HepG2 (cell line): Measurements from ENCODE around the gene POLR3E. TPM values are rescaled to one million over a fixed set of nuclear protein-coding genes. Genes with fewer than 3 reads are reported as not detected.

Experiments used
- AGO1 ChIP-seq: fragments of 200-400 bp; formaldehyde crosslinking; IDR thresholded peaks from 2 replicates; pipeline ENCODE4 v1.6.1; 2017; ENCODE audit warnings: mild to moderate bottlenecking, low read depth, low read length, moderate library complexity; ENCODE audit not compliant: poor library complexity, severe bottlenecking
- DBP ChIP-seq: sonication (generic); formaldehyde crosslinking; IDR thresholded peaks from 2 replicates; pipeline ENCODE4 v1.4.0; 2020; ENCODE audit warnings: missing genetic modification reagents; ENCODE audit errors: not compliant biosample characterization
- ELF4 ChIP-seq: sonication (generic); formaldehyde crosslinking; IDR thresholded peaks from 2 replicates; pipeline ENCODE4 v1.5.0; 2020; ENCODE audit warnings: missing genetic modification reagents, mild to moderate bottlenecking, moderate library complexity, borderline replicate concordance
- GZF1 ChIP-seq: sonication (generic); formaldehyde crosslinking; IDR thresholded peaks from 2 replicates; pipeline ENCODE4 v1.5.1; 2020; ENCODE audit warnings: mild to moderate bottlenecking, missing genetic modification reagents
- HNRNPUL1 ChIP-seq: fragments of 200-400 bp; formaldehyde crosslinking; IDR thresholded peaks from 2 replicates; pipeline ENCODE4 v1.6.1; 2017; ENCODE audit warnings: low read depth, mild to moderate bottlenecking, low read length, moderate library complexity
- IRF2 ChIP-seq: IDR thresholded peaks from 2 replicates; pipeline ENCODE4 v1.6.1; 2018; ENCODE audit warnings: missing genetic modification reagents, missing compliant biosample characterization
- JUNB ChIP-seq: sonication (generic); formaldehyde crosslinking; IDR thresholded peaks from 2 replicates; pipeline ENCODE4 v1.8.0; 2022; ENCODE audit warnings: missing genetic modification reagents, mild to moderate bottlenecking, borderline replicate concordance
- NCOR1 ChIP-seq: fragments of 200-600 bp; sonication (generic); IDR thresholded peaks from 2 replicates; pipeline ENCODE4 v1.7.0; 2017; ENCODE audit warnings: antibody characterized with exemption, low read length, borderline replicate concordance
- POGZ ChIP-seq: sonication (generic); formaldehyde crosslinking; IDR thresholded peaks from 2 replicates; pipeline ENCODE4 v1.4.0; 2020; ENCODE audit warnings: mild to moderate bottlenecking, missing genetic modification reagents
- POLR2AphosphoS2 ChIP-seq: IDR thresholded peaks from 2 replicates; pipeline ENCODE4 v1.6.1; 2011; ENCODE audit warnings: low read depth, low read length, improper control_type of control experiment
- RFX3 ChIP-seq: IDR thresholded peaks from 2 replicates; pipeline ENCODE4 v1.6.1; 2016; ENCODE audit warnings: missing biosample characterization, missing genetic modification reagents
- SNRNP70 ChIP-seq: fragments of 200-400 bp; formaldehyde crosslinking; IDR thresholded peaks from 2 replicates; pipeline ENCODE4 v1.6.1; 2017; ENCODE audit warnings: mild to moderate bottlenecking, low read depth, low read length, moderate library complexity
- ZBTB39 ChIP-seq: sonication (generic); formaldehyde crosslinking; IDR thresholded peaks from 2 replicates; pipeline ENCODE4 v1.5.0; 2020; ENCODE audit warnings: missing genetic modification reagents
- ZFP90 ChIP-seq: sonication (generic); formaldehyde crosslinking; IDR thresholded peaks from 2 replicates; pipeline ENCODE4 v1.8.0; 2022; ENCODE audit warnings: missing genetic modification reagents, mild to moderate bottlenecking, inconsistent platforms, borderline replicate concordance
- ZNF101 ChIP-seq: sonication (generic); formaldehyde crosslinking; IDR thresholded peaks from 2 replicates; pipeline ENCODE4 v1.4.0; 2020; ENCODE audit warnings: mild to moderate bottlenecking, low read depth, missing genetic modification reagents, borderline replicate concordance
- ZNF180 ChIP-seq: sonication (generic); formaldehyde crosslinking; IDR thresholded peaks from 2 replicates; pipeline ENCODE4 v1.4.0; 2020; ENCODE audit warnings: low read depth, missing genetic modification reagents, borderline replicate concordance
- ZNF280D ChIP-seq: sonication (generic); formaldehyde crosslinking; IDR thresholded peaks from 2 replicates; pipeline ENCODE4 v1.5.1; 2020; ENCODE audit warnings: mild to moderate bottlenecking, missing genetic modification reagents
- ZNF446 ChIP-seq: sonication (generic); formaldehyde crosslinking; IDR thresholded peaks from 2 replicates; pipeline ENCODE4 v1.5.0; 2020; ENCODE audit warnings: mild to moderate bottlenecking, missing genetic modification reagents
- ZNF552 ChIP-seq: sonication (generic); formaldehyde crosslinking; IDR thresholded peaks from 2 replicates; pipeline ENCODE4 v1.9.0; 2022; ENCODE audit warnings: missing genetic modification reagents, mild to moderate bottlenecking, borderline replicate concordance
- ZNF772 ChIP-seq: sonication (generic); formaldehyde crosslinking; IDR thresholded peaks from 2 replicates; pipeline ENCODE4 v1.5.0; 2020; ENCODE audit warnings: mild to moderate bottlenecking, missing genetic modification reagents
- polyA plus RNA-seq, 8 experiments: library from polyadenylated mRNA; depleted of rRNA in 3 of 8; stranded (reverse) in 7 of 8; unstranded in 1 of 8; fragments of >200 nt; fragmentation: Illumina TruSeq in 4 of 8; extraction: Trizol in 4 of 8; gene quantifications; 2 replicates each; pipeline versions ENCODE4 v1.2.1 to v1.2.3, GENCODE V29; 2011 to 2016; ENCODE audit warnings: low read depth in 4 of 8, missing spikeins in 1 of 8, mixed read lengths in 1 of 8; ENCODE audit not compliant: insufficient read depth in 1 of 8
- total RNA-seq, 5 experiments: library from RNA; depleted of rRNA; stranded (reverse); fragments of >200 nt; fragmentation: Illumina TruSeq; extraction: Trizol; gene quantifications; 2 replicates each; pipeline ENCODE4 v1.2.3, GENCODE V29; 2016; ENCODE audit warnings: low read depth in 1 of 5

The POLR3E gene
- total and polyA plus RNA-seq, 2 of the 13 experiments (the other 11 are each of a cell fraction or from before 2014, with no cell fraction given): 135 to 262 TPM

- TF ChIP-seq ZNF101 (CRISPR knock-in tag) (0 out of 2 replicates have a peak, but pooled peaks have one; percentile 56), AGO1 (no peak), POLR2AphosphoS2 (peak; percentile 100), HNRNPUL1 (no peak), RFX3 (CRISPR knock-in tag) (0 out of 2 replicates have a peak, but pooled peaks have one; percentile 8), POGZ (CRISPR knock-in tag) (no peak), IRF2 (CRISPR knock-in tag) (peak; percentile 37; the same call in 1 of the 2 replicates), ZNF180 (CRISPR knock-in tag) (no peak; the same call in 1 of the 2 replicates), NCOR1 (peak; percentile 52), ZFP90 (CRISPR knock-in tag) (no peak), GZF1 (peak; percentile 78; the same call in 1 of the 2 replicates), JUNB (CRISPR knock-in tag) (no peak), ELF4 (CRISPR knock-in tag) (no peak), ZNF280D (CRISPR knock-in tag) (no peak; the same call in 1 of the 2 replicates), ZBTB39 (CRISPR knock-in tag) (0 out of 2 replicates have a peak, but pooled peaks have one; percentile 67), DBP (CRISPR knock-in tag) (peak; percentile 87), SNRNP70 (no peak), ZNF552 (no peak), ZNF772 (CRISPR knock-in tag) (no peak), ZNF446 (no peak; the same call in 1 of the 2 replicates)
Observed at GRCh38 chr16:22297871-22298733, 893 bp downstream of the POLR3E start (continued).
